Spleen (tissue), 7 donors: ENCODE results near the gene PRRT4.

ENCODE experiments used
- POLR2A ChIP-seq, 3 donors: fragments of 450-650 bp; IDR thresholded peaks; one replicate each; pipeline ENCODE4 v1.5.1; 2017; ENCODE audit warnings: antibody characterized with exemption in 3 of 3, mild to moderate bottlenecking in 1 of 3
- TF ChIP-seq, protein P1 (sequence below), 11 experiments: fragments of 200-600 bp in 7 of 11; fragments of 450-650 bp in 4 of 11; sonication (generic) in 4 of 11; IDR thresholded peaks in 8 of 11; conservative IDR thresholded peaks in 3 of 11; 1 replicate in 7 of 11; 2 replicates in 4 of 11; pipeline versions ENCODE4 v1.4.0 to v1.8.0; 2016 to 2021; ENCODE audit warnings: antibody characterized with exemption in 11 of 11, inconsistent platforms in 4 of 11, mild to moderate bottlenecking in 1 of 11
- donor health status: DM: no; HTN: no; CAD: no; lungs with moderate emphysema.
- donor health status: DM: no; HTN: no; CAD: no.
- donor health status: DM: no; HTN: no; CAD: no.

- TF ChIP-seq POLR2A (IDR thresholded peaks at IDR 0.05) = no peak
- TF ChIP-seq, protein P1, sequence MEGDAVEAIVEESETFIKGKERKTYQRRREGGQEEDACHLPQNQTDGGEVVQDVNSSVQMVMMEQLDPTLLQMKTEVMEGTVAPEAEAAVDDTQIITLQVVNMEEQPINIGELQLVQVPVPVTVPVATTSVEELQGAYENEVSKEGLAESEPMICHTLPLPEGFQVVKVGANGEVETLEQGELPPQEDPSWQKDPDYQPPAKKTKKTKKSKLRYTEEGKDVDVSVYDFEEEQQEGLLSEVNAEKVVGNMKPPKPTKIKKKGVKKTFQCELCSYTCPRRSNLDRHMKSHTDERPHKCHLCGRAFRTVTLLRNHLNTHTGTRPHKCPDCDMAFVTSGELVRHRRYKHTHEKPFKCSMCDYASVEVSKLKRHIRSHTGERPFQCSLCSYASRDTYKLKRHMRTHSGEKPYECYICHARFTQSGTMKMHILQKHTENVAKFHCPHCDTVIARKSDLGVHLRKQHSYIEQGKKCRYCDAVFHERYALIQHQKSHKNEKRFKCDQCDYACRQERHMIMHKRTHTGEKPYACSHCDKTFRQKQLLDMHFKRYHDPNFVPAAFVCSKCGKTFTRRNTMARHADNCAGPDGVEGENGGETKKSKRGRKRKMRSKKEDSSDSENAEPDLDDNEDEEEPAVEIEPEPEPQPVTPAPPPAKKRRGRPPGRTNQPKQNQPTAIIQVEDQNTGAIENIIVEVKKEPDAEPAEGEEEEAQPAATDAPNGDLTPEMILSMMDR (IDR thresholded peaks at IDR 0.05 in 8 of 11, conservative IDR thresholded peaks at IDR 0.05 in 3 of 11) = no peak
These were observed 45.7 kb upstream of the PRRT4 start for GRCh38 chr7:128407233-128407589.
